SK-N-SH (cell line): ENCODE results near the gene BCL11B. TPM values are rescaled to one million over a fixed set of nuclear protein-coding genes. Genes with fewer than 3 reads are reported as not detected.

ENCODE experiments used
- CTCF ChIA-PET: fragments of 300-600, 350-600 bp; formaldehyde crosslinking; extraction: SDS; loops from one replicate; lab custom pipeline; 2021; lab: Yijun Ruan, JAX
- POLR2A ChIA-PET: fragments of 350-600 bp; sonication (Branson Sonifier 250); formaldehyde crosslinking; extraction: SDS; loops from one replicate; lab custom pipeline; 2020; ENCODE audit warnings: antibody characterized with exemption, inconsistent platforms; lab: Yijun Ruan, JAX
- DNase-seq: peaks from one replicate; pipeline ENCODE4 v3.0.0; 2012
- H2AFZ ChIP-seq: fragments of 200-600 bp; sonication (generic); 2 replicates; pipeline ENCODE4 v1.8.1; 2016; ENCODE audit warnings: antibody characterized with exemption, mild to moderate bottlenecking, low read depth
- H3F3A ChIP-seq: fragments of 200-600 bp; sonication (generic); replicated peaks from 2 replicates; pipeline ENCODE3; 2016; ENCODE audit warnings: antibody characterized with exemption, mild to moderate bottlenecking; ENCODE audit not compliant: insufficient read depth
- H3K27ac ChIP-seq, 2 experiments: fragments of 200-500 bp in 1 of 2; fragments of 200-600 bp in 1 of 2; sonication (Bioruptor generic) in 1 of 2; sonication (generic), shearing (Covaris generic) in 1 of 2; 2 replicates each; pipeline versions ENCODE4 v1.5.1 to v1.6.1; 2014 to 2016; ENCODE audit warnings: low read depth in 2 of 2, inconsistent platforms in 1 of 2, low read length in 1 of 2, mild to moderate bottlenecking in 1 of 2, mixed read lengths in 1 of 2
- H3K27me3 ChIP-seq: fragments of 200-600 bp; sonication (generic), shearing (Covaris generic); 2 replicates; pipeline ENCODE4 v1.6.1; 2016; ENCODE audit warnings: mixed run types; ENCODE audit not compliant: insufficient read depth
- H3K36me3 ChIP-seq, 2 experiments: fragments of 200-500 bp in 1 of 2; fragments of 200-600 bp in 1 of 2; sonication (Bioruptor generic) in 1 of 2; sonication (generic) in 1 of 2; replicated peaks in 1 of 2; 2 replicates each; pipeline versions ENCODE3 to v1.5.1; 2014 to 2016; ENCODE audit warnings: low read length in 1 of 2, mild to moderate bottlenecking in 1 of 2; ENCODE audit not compliant: insufficient read depth in 2 of 2, control insufficient read depth in 1 of 2
- H3K4me1 ChIP-seq, 2 experiments: fragments of 200-500 bp in 1 of 2; fragments of 200-600 bp in 1 of 2; sonication (Bioruptor generic) in 1 of 2; sonication (generic), shearing (Covaris generic) in 1 of 2; 2 replicates each; pipeline versions ENCODE4 v1.5.1 to v1.6.1; 2014 to 2016; ENCODE audit warnings: low read depth in 1 of 2, low read length in 1 of 2, mixed run types in 1 of 2; ENCODE audit not compliant: insufficient read depth in 2 of 2, control insufficient read depth in 1 of 2
- H3K4me2 ChIP-seq: fragments of 200-600 bp; sonication (generic), shearing (Covaris generic); 2 replicates; pipeline ENCODE4 v1.6.1; 2017; ENCODE audit warnings: mixed run types
- H3K4me3 ChIP-seq, 2 experiments: fragments of 200-500 bp in 1 of 2; fragments of 200-600 bp in 1 of 2; sonication (Bioruptor generic) in 1 of 2; sonication (generic), shearing (Covaris generic) in 1 of 2; 2 replicates each; pipeline versions ENCODE4 v1.5.1 to v1.8.1; 2014 to 2016; ENCODE audit warnings: low read depth in 2 of 2, inconsistent platforms in 1 of 2, low read length in 1 of 2, mild to moderate bottlenecking in 1 of 2, mixed read lengths in 1 of 2, moderate library complexity in 1 of 2
- H3K79me2 ChIP-seq: fragments of 200-600 bp; sonication (generic); 2 replicates; pipeline ENCODE4 v1.8.1; 2017; ENCODE audit warnings: mild to moderate bottlenecking; ENCODE audit not compliant: insufficient read depth
- H3K9ac ChIP-seq: fragments of 200-600 bp; sonication (generic); 2 replicates; pipeline ENCODE4 v1.6.1; 2017; ENCODE audit warnings: mixed run types
- H3K9me2 ChIP-seq: fragments of 200-600 bp; sonication (generic); 2 replicates; pipeline ENCODE4 v1.6.1; 2017; ENCODE audit warnings: mixed run types
- H3K9me3 ChIP-seq: fragments of 200-600 bp; sonication (generic); 2 replicates; pipeline ENCODE4 v1.6.1; 2017; ENCODE audit warnings: mixed run types, mild to moderate bottlenecking, moderate library complexity
- H4K20me1 ChIP-seq: fragments of 200-600 bp; sonication (generic); 2 replicates; pipeline ENCODE4 v1.6.1; 2017; ENCODE audit warnings: mild to moderate bottlenecking, mixed run types; ENCODE audit not compliant: insufficient read depth
- CTCF ChIP-seq: fragments of 200-600 bp; sonication (generic); IDR thresholded peaks from 2 replicates; pipeline ENCODE4 v1.6.1; 2017; ENCODE audit warnings: antibody characterized with exemption, mild to moderate bottlenecking, moderate library complexity
- ELF1 ChIP-seq: IDR thresholded peaks from 2 replicates; pipeline ENCODE4 v1.4.0; 2012
- IRF3 ChIP-seq: fragments of 150-350 bp; IDR thresholded peaks from 2 replicates; pipeline ENCODE4 v1.6.1; 2016; ENCODE audit warnings: mild to moderate bottlenecking, low read depth, low read length
- JUND ChIP-seq: IDR thresholded peaks from 2 replicates; pipeline ENCODE4 v1.4.0; 2012
- MEF2A ChIP-seq: IDR thresholded peaks from 2 replicates; pipeline ENCODE4 v1.4.0; 2012; ENCODE audit warnings: low read depth, borderline replicate concordance
- MXI1 ChIP-seq: IDR thresholded peaks from 2 replicates; pipeline ENCODE4 v1.6.1; 2012; ENCODE audit warnings: mild to moderate bottlenecking, low read depth, low read length, improper control_type of control experiment
- REST ChIP-seq: IDR thresholded peaks from 2 replicates; pipeline ENCODE4 v1.6.1; 2012; ENCODE audit warnings: mild to moderate bottlenecking, low read depth, low read length, moderate library complexity
- RXRA ChIP-seq: IDR thresholded peaks from 2 replicates; pipeline ENCODE4 v1.4.0; 2012; ENCODE audit warnings: low read depth, mild to moderate bottlenecking, borderline replicate concordance
- SIN3A ChIP-seq: IDR thresholded peaks from 2 replicates; pipeline ENCODE4 v1.6.1; 2012; ENCODE audit warnings: low read depth, mild to moderate bottlenecking, low read length, moderate library complexity, borderline replicate concordance
- SMC3 ChIP-seq: IDR thresholded peaks from 2 replicates; pipeline ENCODE4 v1.6.1; 2012; ENCODE audit warnings: low read depth, low read length, improper control_type of control experiment
- TEAD4 ChIP-seq: IDR thresholded peaks from 2 replicates; pipeline ENCODE4 v1.4.0; 2012; ENCODE audit warnings: mild to moderate bottlenecking, borderline replicate concordance; ENCODE audit not compliant: insufficient read depth
- USF1 ChIP-seq: IDR thresholded peaks from 2 replicates; pipeline ENCODE4 v1.4.0; 2012; ENCODE audit warnings: low read depth, borderline replicate concordance
- USF2 ChIP-seq: fragments of 150-350 bp; IDR thresholded peaks from 2 replicates; pipeline ENCODE4 v1.6.1; 2017; ENCODE audit warnings: antibody characterized with exemption, low read length, low read depth, borderline replicate concordance
- ZBTB33 ChIP-seq: IDR thresholded peaks from 2 replicates; pipeline ENCODE4 v1.4.0; 2012; ENCODE audit warnings: low read depth, borderline replicate concordance
- WGBS: methylation state at CpG from one replicate; pipeline ENCODE4 v1.1.6; 2017; ENCODE audit warnings: low lambda C conversion rate; 5-methylcytosine and 5-hydroxymethylcytosine counted together
- polyA plus RNA-seq, 3 experiments: library from polyadenylated mRNA; depleted of rRNA; stranded (reverse); fragments of >200 nt; gene quantifications; 2 replicates each; pipeline ENCODE4 v1.2.3, GENCODE V29; 2012

Gene BCL11B
- polyA plus RNA-seq, 1 of the 3 experiments (the other 2 are of a cell fraction): not detected

GRCh38 chr14:99312106-99312505 lies 40.1 kb upstream of the BCL11B start:
- CTCF ChIA-PET: interaction anchor here (1.7 to 3.2 kb wide), 2 partner anchors 8 to 103 kb away, joined by 4 to 18 read pairs; no protein-coding TSS in a partner anchor
- no peaks in the 10 kb centered on the region for H4K20me1 ChIP-seq
- DNase-seq: no peak
- TF ChIP-seq ELF1 (no peak), REST (no peak), USF1 (no peak), MEF2A (no peak), TEAD4 (no peak), IRF3 (no peak), MXI1 (no peak), SMC3 (no peak), JUND (no peak), ZBTB33 (no peak), CTCF (no peak), RXRA (no peak), USF2 (no peak), SIN3A (no peak)
- TF ChIP-seq, all 33 proteins: peak for 0
- Histone ChIP-seq H3K9ac (no peak overlapping the region), H3K27ac (no peak overlapping the region), H3K4me2 (no peak overlapping the region), H3K27me3 (peaks cover 21% of the 10 kb centered on the region), H2AFZ (no peak overlapping the region), H3K4me3 (no peak overlapping the region), H3K79me2 (no peaks in the 10 kb centered on the region), H3K4me1 (no peaks in the 10 kb centered on the region; a peak in 1 of 4 replicates), H3K36me3 (no peaks in the 10 kb centered on the region), H3K9me2 (no peaks in the 10 kb centered on the region), H3K9me3 (no peaks in the 10 kb centered on the region), H3F3A (no peaks in the 10 kb centered on the region)
- POLR2A ChIA-PET: no interaction called here
- WGBS: 30% methylated on average over 7 of the region's 7 CpGs
